SJSA1 (cell line): Measurements from ENCODE around the gene FLRT1. TPM values are rescaled to one million over a fixed set of nuclear protein-coding genes. Genes with fewer than 3 reads are reported as not detected.

Source experiments
- DNase-seq, 2 experiments: peaks; one replicate each; pipeline ENCODE4 v3.0.0-alpha.2; 2015 to 2020; ENCODE audit warnings: low spot score in 2 of 2, low read depth in 1 of 2
- H3K27ac ChIP-seq: fragments of 250-450 bp; sonication (Bioruptor Pico); 2 replicates; pipeline ENCODE4 v1.5.1; 2020; ENCODE audit warnings: mild to moderate bottlenecking, moderate library complexity
- H3K27me3 ChIP-seq: fragments of 250-450 bp; sonication (Bioruptor Pico); replicated peaks from 2 replicates; pipeline ENCODE4 v1.5.1; 2020; ENCODE audit warnings: mild to moderate bottlenecking, moderate library complexity
- H3K36me3 ChIP-seq: fragments of 250-450 bp; sonication (Bioruptor Pico); 2 replicates; pipeline ENCODE4 v1.5.1; 2020; ENCODE audit warnings: mild to moderate bottlenecking
- H3K4me1 ChIP-seq: fragments of 250-450 bp; sonication (Bioruptor Pico); replicated peaks from 2 replicates; pipeline ENCODE4 v1.6.1; 2021; ENCODE audit warnings: mild to moderate bottlenecking
- H3K4me3 ChIP-seq: fragments of 250-450 bp; sonication (Bioruptor Pico); 2 replicates; pipeline ENCODE4 v1.5.1; 2020; ENCODE audit warnings: mild to moderate bottlenecking
- H3K9me3 ChIP-seq: fragments of 250-450 bp; sonication (Bioruptor Pico); replicated peaks from 2 replicates; pipeline ENCODE4 v1.5.1; 2020; ENCODE audit warnings: mild to moderate bottlenecking
- total RNA-seq: library from RNA; depleted of rRNA; stranded (reverse); fragments of >200 nt; shearing (Covaris generic); gene quantifications from 2 replicates; pipeline ENCODE4 v1.2.3, GENCODE V29; 2014; rRNA removed

Gene FLRT1
- 0.18 TPM in 1 of 2 replicates, not detected in the other for total RNA-seq

GRCh38 chr11:64035576-64035975, at the start of gene FLRT1:
Gene FLRT1 (plus strand): TSS chr11:64035931. CDS start chr11:64116268, 80,337 bp downstream.
- H3K9me3 ChIP-seq, result no peaks in the 10 kb centered on the region
- H3K27me3 ChIP-seq, result peaks cover 24% of the 10 kb centered on the region
- no peaks in the 10 kb centered on the region for H3K36me3 ChIP-seq
- H3K4me1 ChIP-seq, result peaks cover 45% of the 10 kb centered on the region
- H3K4me3 ChIP-seq, result peak within 1 kb of the TSS; percentile 38
- no peak within 1 kb of the TSS for H3K27ac ChIP-seq
- DNase-seq, result no peak

GRCh38 chr11:63986156-63986931, 49.4 kb upstream of the FLRT1 start, which contains the start of gene OTUB1:
Gene OTUB1 (plus strand): TSS chr11:63986438. CDS start chr11:63986457, 19 bp downstream.
- no peaks in the 10 kb centered on the region for H3K27me3 ChIP-seq
- H3K27ac ChIP-seq, result peak within 1 kb of the TSS; percentile 57
- DNase-seq, result peak; percentile 91 to 97
- peaks cover 52% of the 10 kb centered on the region for H3K36me3 ChIP-seq
- H3K4me3 ChIP-seq, result peak within 1 kb of the TSS; percentile 78
- H3K4me1 ChIP-seq, result peaks cover 19% of the 10 kb centered on the region
- no peaks in the 10 kb centered on the region for H3K9me3 ChIP-seq

DNA sequence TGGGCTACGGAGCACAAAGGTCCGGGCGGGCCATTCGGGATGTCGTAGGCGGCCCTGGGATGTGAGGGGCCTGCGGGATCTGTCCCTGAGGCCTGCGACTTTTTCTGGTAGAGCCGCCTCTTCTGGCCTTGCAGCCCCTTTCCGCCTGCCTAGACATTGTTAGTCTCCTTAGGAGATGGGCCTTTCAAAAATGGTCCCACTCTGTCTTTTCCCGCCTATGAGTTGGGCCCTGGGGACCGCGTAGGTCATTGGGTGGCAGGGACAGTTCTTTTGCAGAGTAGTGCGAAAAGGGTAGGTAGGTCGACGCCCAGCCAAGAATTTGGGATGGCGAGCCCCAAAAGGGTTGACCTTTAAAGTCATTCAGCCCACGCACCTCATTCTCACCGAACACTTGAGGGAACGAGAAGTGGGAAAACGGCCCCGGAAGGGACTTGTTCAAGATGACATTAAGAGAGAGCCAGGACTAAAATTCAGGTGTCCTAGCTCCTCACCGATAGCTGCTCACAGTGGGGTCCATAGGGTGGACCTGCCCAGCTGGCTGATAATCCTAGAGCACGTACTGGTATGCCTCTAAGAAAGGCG, 48.7 kb upstream of the FLRT1 start:
- Histone ChIP-seq H3K36me3 (peaks cover 54% of the 10 kb centered on the region), H3K27me3 (no peaks in the 10 kb centered on the region), H3K4me1 (peaks cover 19% of the 10 kb centered on the region), H3K4me3 (peak overlapping the region; percentile 78), H3K9me3 (no peaks in the 10 kb centered on the region), H3K27ac (peak overlapping the region; percentile 57)
- no peak for DNase-seq

DNA sequence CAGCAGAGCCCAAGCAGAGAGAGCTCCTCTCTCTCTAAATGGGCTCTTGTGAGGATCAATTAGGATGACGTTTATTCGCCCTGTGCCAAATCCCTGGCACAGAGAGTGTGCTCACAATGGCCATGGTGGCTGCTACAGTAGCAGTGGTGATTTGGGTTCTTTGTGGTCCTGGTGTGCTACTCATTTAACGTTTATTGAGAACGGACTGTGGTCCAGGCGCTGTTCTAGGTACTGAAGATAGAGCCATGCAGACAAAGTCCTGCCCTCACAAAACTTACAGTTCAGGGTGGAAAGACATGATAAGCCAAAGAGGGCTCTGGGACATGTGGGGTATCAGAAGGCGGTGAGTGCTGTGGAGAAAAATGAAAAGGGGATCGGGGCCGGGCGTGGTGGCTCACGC, 44.2 kb upstream of the FLRT1 start:
- DNase-seq, result no peak
- Histone ChIP-seq H3K4me1 (peaks cover 12% of the 10 kb centered on the region), H3K9me3 (no peaks in the 10 kb centered on the region), H3K36me3 (peaks cover 90% of the 10 kb centered on the region), H3K4me3 (no peak overlapping the region), H3K27ac (no peak overlapping the region), H3K27me3 (no peaks in the 10 kb centered on the region)

GRCh38 chr11:63993100-63993499, 42.6 kb upstream of the FLRT1 start:
- H3K4me1 ChIP-seq, result no peaks in the 10 kb centered on the region
- no peaks in the 10 kb centered on the region for H3K27me3 ChIP-seq
- DNase-seq, result no peak
- H3K9me3 ChIP-seq, result no peaks in the 10 kb centered on the region
- no peak overlapping the region for H3K27ac ChIP-seq
- peaks cover 92% of the 10 kb centered on the region for H3K36me3 ChIP-seq
- H3K4me3 ChIP-seq, result no peak overlapping the region

DNA sequence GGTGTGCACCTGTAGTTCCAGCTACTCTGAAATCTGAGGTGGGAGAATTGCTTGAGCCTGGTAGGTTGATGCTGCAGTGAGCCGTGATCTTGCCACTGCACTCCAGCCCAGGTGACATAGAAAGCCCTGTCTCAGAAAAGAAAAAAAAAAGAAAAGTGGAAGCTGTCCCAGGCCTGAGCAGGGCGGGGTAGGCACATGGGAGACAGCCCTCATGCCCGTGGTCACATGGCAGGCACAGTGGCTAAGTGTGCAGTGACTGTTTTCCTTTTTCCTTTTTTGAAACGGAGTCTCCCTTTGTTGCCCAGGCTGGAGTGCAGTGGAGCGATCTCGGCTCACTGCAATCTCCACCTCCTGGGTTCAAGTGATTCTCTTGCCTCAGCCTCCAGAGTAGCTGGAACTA, 41.7 kb upstream of the FLRT1 start:
- Histone ChIP-seq H3K36me3 (peaks cover 92% of the 10 kb centered on the region), H3K9me3 (no peaks in the 10 kb centered on the region), H3K4me1 (no peaks in the 10 kb centered on the region), H3K27me3 (no peaks in the 10 kb centered on the region), H3K4me3 (no peak overlapping the region), H3K27ac (no peak overlapping the region)
- DNase-seq, result no peak

GRCh38 chr11:63996512-63996911, 39.2 kb upstream of the FLRT1 start:
- no peak overlapping the region for H3K4me3 ChIP-seq
- H3K27me3 ChIP-seq, result no peaks in the 10 kb centered on the region
- H3K9me3 ChIP-seq, result no peaks in the 10 kb centered on the region; the same call in 1 of the 2 replicates
- no peaks in the 10 kb centered on the region for H3K4me1 ChIP-seq
- DNase-seq, result no peak
- no peak overlapping the region for H3K27ac ChIP-seq
- peaks cover 94% of the 10 kb centered on the region for H3K36me3 ChIP-seq

GRCh38 chr11:63997104-63997700, 38.5 kb upstream of the FLRT1 start:
- Histone ChIP-seq H3K27me3 (no peaks in the 10 kb centered on the region), H3K9me3 (no peaks in the 10 kb centered on the region; the same call in 1 of the 2 replicates), H3K4me1 (peaks cover 6% of the 10 kb centered on the region; the same call in 1 of the 2 replicates), H3K4me3 (no peak overlapping the region), H3K27ac (no peak overlapping the region), H3K36me3 (peaks cover 94% of the 10 kb centered on the region)
- no peak for DNase-seq

DNA sequence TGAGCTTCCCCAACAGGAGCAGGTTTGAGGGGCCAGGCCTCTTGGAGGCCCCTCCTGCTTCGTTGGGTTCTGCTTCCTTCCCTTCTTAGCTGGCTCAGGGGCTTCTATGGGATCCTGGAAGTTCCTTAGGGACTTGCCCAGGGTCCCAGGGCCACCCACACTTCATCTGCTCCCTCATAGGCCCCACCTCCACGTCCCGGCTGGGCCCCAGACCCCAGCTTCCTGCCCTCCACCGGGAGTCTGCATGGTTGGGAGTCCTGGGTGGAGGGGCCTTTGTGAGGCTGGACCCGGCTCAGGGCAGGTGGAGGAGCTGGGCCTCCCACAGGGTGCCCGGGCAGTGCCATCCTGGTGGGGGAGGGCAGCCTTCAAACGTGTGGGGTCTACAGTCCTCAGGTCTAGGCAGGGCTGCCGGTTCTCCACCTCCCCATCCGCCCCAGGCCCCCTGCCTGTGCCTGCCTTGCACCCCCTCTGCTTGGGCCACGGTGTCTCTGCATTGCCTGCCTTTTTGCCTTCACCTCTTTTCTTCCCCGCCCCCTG, 37.9 kb upstream of the FLRT1 start:
- Histone ChIP-seq H3K4me1 (peaks cover 7% of the 10 kb centered on the region; the same call in 1 of the 2 replicates), H3K27me3 (no peaks in the 10 kb centered on the region), H3K9me3 (no peaks in the 10 kb centered on the region; the same call in 1 of the 2 replicates), H3K27ac (no peak overlapping the region), H3K4me3 (no peak overlapping the region), H3K36me3 (peaks cover 92% of the 10 kb centered on the region)
- DNase-seq, result no peak

DNA sequence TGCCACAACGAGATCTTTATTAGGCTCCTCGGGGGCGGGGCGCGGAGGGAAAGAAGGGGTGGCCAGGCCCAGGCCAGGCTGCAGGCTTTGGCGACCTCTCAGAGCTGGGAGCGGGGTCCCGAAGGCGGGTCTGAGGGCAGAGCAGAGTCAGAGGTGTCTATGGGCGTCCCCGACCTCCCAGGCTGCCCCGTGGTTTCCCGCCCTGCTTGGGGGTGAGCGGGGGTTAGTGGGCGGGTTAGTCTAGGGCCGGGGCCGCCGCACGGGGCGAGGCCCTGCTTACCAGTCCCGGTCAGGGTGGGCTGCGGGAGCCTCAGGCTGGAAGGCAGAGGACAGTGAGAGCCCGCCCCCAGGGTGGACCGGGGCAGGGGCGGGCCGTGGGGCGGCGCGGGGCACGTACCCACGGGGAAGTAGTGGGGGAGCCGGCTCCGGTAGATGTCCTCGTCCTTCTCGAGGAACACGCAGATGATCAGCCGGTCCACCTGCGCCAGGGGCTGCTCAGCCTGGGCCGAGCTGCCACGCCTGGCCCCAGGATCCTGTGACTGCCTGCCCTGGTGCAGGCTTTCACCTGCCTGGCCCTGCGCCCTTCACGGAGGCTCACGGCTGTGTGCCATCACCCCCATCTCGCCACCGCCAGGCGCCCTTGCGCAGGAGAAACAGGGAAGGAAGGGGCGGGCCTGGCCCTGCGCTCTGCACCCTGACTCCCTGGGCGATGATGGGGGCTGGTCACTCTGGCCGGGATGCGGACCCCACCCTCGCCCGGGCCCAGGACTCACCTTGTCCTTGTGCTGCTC, 37.0 kb upstream of the FLRT1 start:
- Histone ChIP-seq H3K9me3 (no peaks in the 10 kb centered on the region; the same call in 1 of the 2 replicates), H3K4me1 (peaks cover 7% of the 10 kb centered on the region; the same call in 1 of the 2 replicates), H3K4me3 (no peak overlapping the region), H3K27ac (no peak overlapping the region), H3K36me3 (peaks cover 83% of the 10 kb centered on the region), H3K27me3 (no peaks in the 10 kb centered on the region)
- no peak for DNase-seq

GRCh38 chr11:63999349-64000025, 36.2 kb upstream of the FLRT1 start:
- Histone ChIP-seq H3K27ac (no peak overlapping the region), H3K27me3 (no peaks in the 10 kb centered on the region)

GRCh38 chr11:64000026-64000739, 35.5 kb upstream of the FLRT1 start:
- Histone ChIP-seq H3K27ac (no peak overlapping the region), H3K36me3 (peaks cover 73% of the 10 kb centered on the region), H3K9me3 (no peaks in the 10 kb centered on the region; the same call in 1 of the 2 replicates), H3K4me3 (no peak overlapping the region), H3K4me1 (peaks cover 7% of the 10 kb centered on the region; the same call in 1 of the 2 replicates), H3K27me3 (no peaks in the 10 kb centered on the region)
- DNase-seq, result no peak

More at GRCh38 chr11:63999349-64000025, 36.2 kb upstream of the FLRT1 start:
- Histone ChIP-seq H3K36me3 (peaks cover 78% of the 10 kb centered on the region), H3K4me3 (no peak overlapping the region), H3K9me3 (no peaks in the 10 kb centered on the region; the same call in 1 of the 2 replicates), H3K4me1 (peaks cover 7% of the 10 kb centered on the region; the same call in 1 of the 2 replicates)
- no peak for DNase-seq
